Measurements from ENCODE around the gene EPC2.
"Not testable (repeated sequence)": the region's sequence is repeated elsewhere in the genome, so short reads cannot be mapped to it uniquely, and the experiment has no call there.

The EPC2 gene

GRCh38 chr2:148674063-148675020 is 29.8 kb downstream of the EPC2 start:
- no peaks in the 10 kb centered on the region for H3K36me3 ChIP-seq (ENCODE audit: control insufficient read depth, insufficient read depth, low read length)
- H3K4me3 ChIP-seq (ENCODE audit: low read length): no peak overlapping the region
- peaks cover 6% of the 10 kb centered on the region; the same call in 1 of the 2 replicates for H3K4me1 ChIP-seq (ENCODE audit: control insufficient read depth, insufficient read depth, low read length)
- H3K27ac ChIP-seq (ENCODE audit: low read length): no peak overlapping the region
- WGBS (ENCODE audit: insufficient coverage, insufficient read length): no CpG with 5 or more reads among the region's 2 CpGs
- no peaks in the 10 kb centered on the region for H3K27me3 ChIP-seq (ENCODE audit: control insufficient read depth, insufficient read depth, low read length)
- peak; percentile 63 for DNase-seq (ENCODE audit: low read depth, low spot score)
- no peaks in the 10 kb centered on the region for H3K9me3 ChIP-seq (ENCODE audit: control insufficient read depth, insufficient read depth, low read length)

DNA sequence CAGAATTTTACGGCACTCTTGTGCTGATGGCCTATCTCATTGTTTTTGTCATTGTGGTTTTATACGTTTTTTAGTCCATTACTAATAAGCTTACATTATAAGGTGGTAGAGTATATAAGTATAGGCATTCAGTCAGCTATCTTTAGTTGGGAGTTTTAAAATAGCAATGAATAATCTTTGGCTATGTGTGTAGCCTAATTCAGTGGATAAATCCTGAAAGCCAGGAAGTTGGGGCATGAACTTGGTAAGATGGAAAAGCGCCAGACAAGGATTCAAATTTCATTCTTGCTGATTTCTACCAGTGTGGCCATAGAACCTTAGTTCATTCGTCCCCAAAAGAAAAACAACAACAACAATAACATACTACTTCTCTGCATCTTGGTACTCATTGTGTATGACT is 31.2 kb downstream of the EPC2 start:
- no peaks in the 10 kb centered on the region for H3K9me3 ChIP-seq (ENCODE audit: control insufficient read depth, insufficient read depth, low read length)
- H3K4me3 ChIP-seq (ENCODE audit: low read length): no peak overlapping the region
- no peaks in the 10 kb centered on the region for H3K27me3 ChIP-seq (ENCODE audit: control insufficient read depth, insufficient read depth, low read length)
- H3K36me3 ChIP-seq (ENCODE audit: control insufficient read depth, insufficient read depth, low read length): no peaks in the 10 kb centered on the region
- H3K27ac ChIP-seq (ENCODE audit: low read length): no peak overlapping the region
- WGBS (ENCODE audit: insufficient coverage, insufficient read length): no CpG with 5 or more reads among the region's 4 CpGs
- DNase-seq (ENCODE audit: low read depth, low spot score): no peak
- peaks cover 5% of the 10 kb centered on the region; the same call in 1 of the 2 replicates for H3K4me1 ChIP-seq (ENCODE audit: control insufficient read depth, insufficient read depth, low read length)

- H3K27me3 ChIP-seq (ENCODE audit: control insufficient read depth, insufficient read depth, low read length); DNase-seq (ENCODE audit: low read depth, low spot score); H3K36me3 ChIP-seq (ENCODE audit: control insufficient read depth, insufficient read depth, low read length); H3K4me1 ChIP-seq (ENCODE audit: control insufficient read depth, insufficient read depth, low read length); H3K9me3 ChIP-seq (ENCODE audit: control insufficient read depth, insufficient read depth, low read length); H3K27ac ChIP-seq (ENCODE audit: low read length); H3K4me3 ChIP-seq (ENCODE audit: low read length): not testable (repeated sequence)
- WGBS (ENCODE audit: insufficient coverage, insufficient read length): no CpG with 5 or more reads among the region's 31 CpGs
Observed at GRCh38 chr2:148678302-148679179, 34.0 kb downstream of the EPC2 start.

DNA sequence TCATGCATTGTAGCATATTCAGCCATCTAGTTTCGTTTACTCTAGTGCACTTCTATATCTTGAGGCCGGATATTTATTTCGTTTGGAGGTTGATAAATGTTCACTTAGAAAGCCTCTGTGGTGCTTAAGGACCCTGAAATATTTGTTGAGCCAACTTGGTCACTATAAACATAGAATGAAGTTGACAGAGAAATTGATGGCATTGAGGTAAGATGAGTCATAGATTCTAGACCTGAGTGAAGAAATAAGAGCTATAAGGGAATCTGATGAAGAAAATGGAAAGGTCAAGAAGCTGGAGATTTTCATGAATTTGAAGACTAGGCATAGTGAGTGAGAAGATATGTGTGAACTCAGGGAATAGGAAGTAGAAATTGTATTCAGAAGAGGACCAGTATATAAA is 35.9 kb downstream of the EPC2 start:
- Histone ChIP-seq H3K27me3 (ENCODE audit: control insufficient read depth, insufficient read depth, low read length) (no peaks in the 10 kb centered on the region), H3K4me1 (ENCODE audit: control insufficient read depth, insufficient read depth, low read length) (no peaks in the 10 kb centered on the region), H3K27ac (ENCODE audit: low read length) (no peak overlapping the region), H3K4me3 (ENCODE audit: low read length) (no peak overlapping the region), H3K36me3 (ENCODE audit: control insufficient read depth, insufficient read depth, low read length) (no peaks in the 10 kb centered on the region), H3K9me3 (ENCODE audit: control insufficient read depth, insufficient read depth, low read length) (no peaks in the 10 kb centered on the region)
- no peak for DNase-seq (ENCODE audit: low read depth, low spot score)
- no CpG with 5 or more reads among the region's 3 CpGs for WGBS (ENCODE audit: insufficient coverage, insufficient read length)

- no peaks in the 10 kb centered on the region for H3K36me3 ChIP-seq (ENCODE audit: control insufficient read depth, insufficient read depth, low read length)
- H3K27me3 ChIP-seq (ENCODE audit: control insufficient read depth, insufficient read depth, low read length): no peaks in the 10 kb centered on the region
- H3K9me3 ChIP-seq (ENCODE audit: control insufficient read depth, insufficient read depth, low read length): no peaks in the 10 kb centered on the region
- WGBS (ENCODE audit: insufficient coverage, insufficient read length): 100% methylated on average over 2 of the region's 5 CpGs
- H3K4me3 ChIP-seq (ENCODE audit: low read length): no peak overlapping the region
- H3K4me1 ChIP-seq (ENCODE audit: control insufficient read depth, insufficient read depth, low read length): no peaks in the 10 kb centered on the region
- H3K27ac ChIP-seq (ENCODE audit: low read length): no peak overlapping the region
- DNase-seq (ENCODE audit: low read depth, low spot score): no peak
Observed at GRCh38 chr2:148681443-148681842, 36.9 kb downstream of the EPC2 start.

DNA sequence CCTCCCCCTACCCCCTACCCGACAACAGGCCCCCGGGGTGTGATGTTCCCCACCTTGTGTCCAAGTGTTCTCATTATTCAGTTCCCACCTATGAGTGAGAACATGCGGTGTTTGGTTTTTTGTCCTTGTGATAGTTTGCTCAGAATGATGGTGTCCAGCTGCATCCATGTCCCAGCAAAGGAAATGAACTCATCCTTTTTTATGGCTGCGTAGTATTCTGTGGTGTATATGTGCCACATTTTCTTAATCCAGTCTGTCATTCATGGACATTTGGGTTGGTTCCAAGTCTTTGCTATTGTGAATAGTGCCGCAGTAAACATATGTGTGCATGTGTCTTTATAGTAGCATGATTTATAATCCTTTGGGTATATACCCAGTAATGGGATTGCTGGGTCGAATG is 37.3 kb downstream of the EPC2 start:
- not testable (repeated sequence) for H3K27me3 ChIP-seq (ENCODE audit: control insufficient read depth, insufficient read depth, low read length); DNase-seq (ENCODE audit: low read depth, low spot score); H3K4me1 ChIP-seq (ENCODE audit: control insufficient read depth, insufficient read depth, low read length); H3K4me3 ChIP-seq (ENCODE audit: low read length); H3K9me3 ChIP-seq (ENCODE audit: control insufficient read depth, insufficient read depth, low read length); H3K36me3 ChIP-seq (ENCODE audit: control insufficient read depth, insufficient read depth, low read length); H3K27ac ChIP-seq (ENCODE audit: low read length)
- WGBS (ENCODE audit: insufficient coverage, insufficient read length): no CpG with 5 or more reads among the region's 6 CpGs

GRCh38 chr2:148684507-148684906 is 40.0 kb downstream of the EPC2 start:
- H3K27ac ChIP-seq (ENCODE audit: low read length): no peak overlapping the region
- no peak overlapping the region for H3K4me3 ChIP-seq (ENCODE audit: low read length)
- H3K27me3 ChIP-seq (ENCODE audit: control insufficient read depth, insufficient read depth, low read length): no peaks in the 10 kb centered on the region
- no peaks in the 10 kb centered on the region for H3K4me1 ChIP-seq (ENCODE audit: control insufficient read depth, insufficient read depth, low read length)
- WGBS (ENCODE audit: insufficient coverage, insufficient read length): no CpG with 5 or more reads among the region's 6 CpGs
- DNase-seq (ENCODE audit: low read depth, low spot score): no peak
- H3K36me3 ChIP-seq (ENCODE audit: control insufficient read depth, insufficient read depth, low read length): no peaks in the 10 kb centered on the region
- no peaks in the 10 kb centered on the region for H3K9me3 ChIP-seq (ENCODE audit: control insufficient read depth, insufficient read depth, low read length)

DNA sequence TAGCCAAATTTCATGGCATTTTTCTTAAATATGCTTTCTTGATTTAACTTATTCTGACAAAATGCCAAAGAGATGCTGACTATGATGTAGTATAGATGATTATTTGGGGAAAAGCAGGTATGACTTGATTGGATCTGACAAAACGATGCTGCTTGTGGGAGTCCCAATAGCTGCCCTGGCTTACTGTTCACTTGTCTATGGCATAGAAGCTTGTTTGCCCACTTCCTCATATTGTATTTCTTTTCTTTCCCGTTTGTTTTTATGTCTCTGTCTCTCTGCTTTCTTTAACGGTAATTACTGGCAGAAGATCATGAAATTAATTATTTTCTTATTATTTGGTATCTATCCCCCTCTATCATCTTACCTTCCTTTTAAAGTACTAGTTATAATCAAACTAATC is 43.0 kb downstream of the EPC2 start:
- Histone ChIP-seq H3K9me3 (ENCODE audit: control insufficient read depth, insufficient read depth, low read length) (no peaks in the 10 kb centered on the region), H3K4me1 (ENCODE audit: control insufficient read depth, insufficient read depth, low read length) (no peaks in the 10 kb centered on the region), H3K36me3 (ENCODE audit: control insufficient read depth, insufficient read depth, low read length) (no peaks in the 10 kb centered on the region), H3K27me3 (ENCODE audit: control insufficient read depth, insufficient read depth, low read length) (no peaks in the 10 kb centered on the region), H3K4me3 (ENCODE audit: low read length) (no peak overlapping the region), H3K27ac (ENCODE audit: low read length) (no peak overlapping the region)
- WGBS (ENCODE audit: insufficient coverage, insufficient read length): no CpG with 5 or more reads among the region's 3 CpGs
- no peak for DNase-seq (ENCODE audit: low read depth, low spot score)

DNA sequence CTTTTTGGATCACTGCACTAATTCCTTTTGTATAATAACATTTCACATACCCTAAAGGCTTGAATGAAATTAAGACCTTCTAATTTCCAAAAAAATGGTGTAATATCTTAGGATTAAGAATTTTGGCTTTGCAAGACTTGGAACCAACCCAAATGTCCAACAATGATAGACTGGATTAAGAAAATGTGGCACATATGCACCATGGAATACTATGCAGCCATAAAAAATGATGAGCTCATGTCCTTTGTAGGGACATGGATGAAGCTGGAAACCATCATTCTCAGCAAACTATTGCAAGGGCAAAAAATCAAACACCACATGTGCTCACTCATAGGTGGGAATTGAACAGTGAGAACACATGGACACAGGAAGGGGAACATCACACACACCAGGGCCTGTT is 43.5 kb downstream of the EPC2 start:
- DNase-seq (ENCODE audit: low read depth, low spot score); H3K36me3 ChIP-seq (ENCODE audit: control insufficient read depth, insufficient read depth, low read length); H3K9me3 ChIP-seq (ENCODE audit: control insufficient read depth, insufficient read depth, low read length): not testable (repeated sequence)

GRCh38 chr2:148696985-148697384 is 52.4 kb downstream of the EPC2 start:
- Histone ChIP-seq H3K9me3 (ENCODE audit: control insufficient read depth, insufficient read depth, low read length) (no peaks in the 10 kb centered on the region), H3K4me3 (ENCODE audit: low read length) (no peak overlapping the region), H3K36me3 (ENCODE audit: control insufficient read depth, insufficient read depth, low read length) (no peaks in the 10 kb centered on the region), H3K27ac (ENCODE audit: low read length) (no peak overlapping the region), H3K27me3 (ENCODE audit: control insufficient read depth, insufficient read depth, low read length) (no peaks in the 10 kb centered on the region), H3K4me1 (ENCODE audit: control insufficient read depth, insufficient read depth, low read length) (no peaks in the 10 kb centered on the region)
- DNase-seq (ENCODE audit: low read depth, low spot score): no peak
- WGBS (ENCODE audit: insufficient coverage, insufficient read length): no CpG with 5 or more reads among the region's 2 CpGs

More for the DNA sequence above, 43.5 kb downstream of the EPC2 start:
- not testable (repeated sequence) for H3K27me3 ChIP-seq (ENCODE audit: control insufficient read depth, insufficient read depth, low read length); H3K4me3 ChIP-seq (ENCODE audit: low read length); H3K4me1 ChIP-seq (ENCODE audit: control insufficient read depth, insufficient read depth, low read length); H3K27ac ChIP-seq (ENCODE audit: low read length)
